Measurements from ENCODE around the gene BRMS1L.

BRMS1L gene

DNA sequence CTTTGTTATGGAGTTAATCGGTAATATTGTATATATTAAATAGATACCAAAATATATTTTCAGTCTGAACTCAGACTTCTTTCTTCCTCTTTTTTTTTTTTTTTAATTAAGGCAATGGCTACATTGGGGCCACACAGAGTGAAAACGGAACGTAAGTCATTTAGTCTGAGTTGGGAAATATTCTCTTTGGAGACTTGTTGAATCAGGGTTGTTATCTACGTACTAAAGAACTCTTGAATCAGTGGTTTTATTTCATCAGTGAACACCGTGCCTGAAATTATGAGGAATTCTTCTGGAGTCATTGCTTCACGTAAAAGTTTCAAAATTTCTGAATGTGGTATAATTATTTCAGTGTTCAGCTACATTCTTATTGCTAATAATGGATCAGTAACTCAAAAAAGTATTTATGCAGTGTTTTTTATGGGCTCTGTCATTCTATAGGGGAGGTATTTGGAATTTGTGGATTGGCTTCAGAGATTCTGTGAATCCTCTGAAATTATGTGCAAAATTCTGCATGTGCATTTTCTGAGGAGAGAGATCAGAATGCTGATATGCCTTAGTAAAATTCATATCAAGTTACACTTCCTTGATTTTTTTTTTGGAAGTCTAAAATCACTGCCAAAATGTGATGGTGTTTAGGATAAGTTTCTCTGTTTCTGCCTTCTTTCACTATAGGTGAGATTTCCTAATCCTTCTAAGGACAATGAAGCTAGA, 39.6 kb downstream of the BRMS1L start:
- DNase-seq (ENCODE audit: low read depth in 2 of 2): no peak

DNA sequence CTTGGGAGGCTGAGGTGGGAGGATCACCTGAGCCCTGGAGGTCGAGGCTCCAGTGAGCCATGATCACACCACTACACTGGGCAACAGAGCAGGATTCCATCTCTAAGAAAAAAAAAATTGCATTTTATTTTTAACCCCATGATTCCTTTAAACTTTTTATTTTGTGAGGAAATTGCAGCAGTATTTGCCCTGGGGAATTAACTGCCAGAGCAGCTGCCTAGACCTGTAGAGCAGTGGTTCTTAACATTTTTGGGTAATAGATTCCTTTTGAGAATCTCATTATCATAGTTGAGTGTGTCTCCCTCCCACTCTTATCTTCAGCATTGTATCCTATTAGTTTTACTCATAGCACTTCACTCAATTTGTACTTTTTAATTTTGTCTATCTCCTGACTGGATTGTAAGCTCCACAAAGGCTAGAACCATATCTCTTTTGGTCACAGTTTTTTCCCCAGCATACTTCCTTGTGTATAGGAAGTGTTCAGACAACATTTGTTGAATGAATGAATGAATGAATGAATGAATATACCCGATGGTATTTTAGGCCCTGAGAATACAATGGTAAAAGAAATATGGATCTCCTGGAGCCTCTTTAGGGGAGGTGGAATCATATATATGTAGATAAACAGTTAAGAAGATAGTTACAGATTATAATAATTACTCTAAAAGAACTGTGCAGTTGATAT, 40.6 kb downstream of the BRMS1L start:
- DNase-seq (ENCODE audit: low read depth in 2 of 2): no peak

DNA sequence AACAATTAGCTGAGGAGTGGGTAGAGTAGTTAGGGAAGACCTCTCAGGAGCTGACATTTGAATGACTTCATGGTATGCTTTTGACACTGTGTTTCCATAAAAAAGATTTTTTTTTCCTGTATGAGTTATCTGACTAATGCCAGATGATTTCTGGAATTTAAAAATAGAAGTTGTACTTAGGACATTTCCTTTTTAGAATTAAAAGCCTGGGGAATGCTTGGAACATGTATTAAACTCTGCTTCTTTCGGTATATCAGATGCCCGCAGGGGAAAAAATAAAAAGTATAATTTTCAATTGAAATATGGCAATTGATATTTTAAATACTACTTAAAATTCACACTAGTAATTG, 41.1 kb downstream of the BRMS1L start:
- no peak for DNase-seq (ENCODE audit: low read depth in 2 of 2)

DNA sequence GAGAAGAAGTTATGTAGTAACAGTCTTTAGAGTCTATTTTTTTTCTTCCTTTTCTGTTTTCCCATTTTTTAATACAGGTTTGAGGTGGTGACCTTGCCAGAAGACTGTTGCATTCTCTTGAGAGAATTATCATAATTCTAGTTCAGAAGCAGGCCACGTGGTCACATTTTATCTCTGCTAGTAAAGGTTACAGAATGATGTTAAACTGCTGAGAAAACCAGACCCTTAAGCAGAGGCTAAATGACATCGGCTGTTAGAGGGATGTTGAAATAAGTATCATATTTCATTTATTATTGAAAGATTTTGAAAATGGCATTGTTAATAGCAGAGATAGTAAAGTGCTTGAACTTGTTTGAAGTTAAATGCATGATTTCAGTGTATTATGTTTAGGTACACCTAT, 49.2 kb downstream of the BRMS1L start:
- no peak for DNase-seq (ENCODE audit: low read depth in 2 of 2)

DNA sequence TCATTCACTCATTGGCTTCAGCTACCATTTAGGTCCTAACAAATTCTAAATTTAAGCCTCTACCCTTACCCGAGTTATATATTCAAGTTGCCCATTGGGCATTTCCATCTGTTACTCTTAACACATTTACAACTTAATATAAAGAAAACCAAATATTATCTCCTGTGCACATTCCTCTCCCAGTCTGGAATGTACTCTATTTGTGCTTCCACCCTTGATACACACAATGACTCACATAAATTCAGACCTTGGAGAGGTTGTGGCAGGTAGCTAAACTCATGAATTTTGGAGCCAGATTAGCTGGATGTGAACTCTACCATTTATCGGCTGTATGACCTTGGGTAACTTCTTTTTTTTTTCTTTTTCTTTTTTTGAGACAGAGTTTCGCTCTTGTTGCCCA, 51.1 kb downstream of the BRMS1L start:
- no peak for DNase-seq (ENCODE audit: low read depth in 2 of 2)

DNA sequence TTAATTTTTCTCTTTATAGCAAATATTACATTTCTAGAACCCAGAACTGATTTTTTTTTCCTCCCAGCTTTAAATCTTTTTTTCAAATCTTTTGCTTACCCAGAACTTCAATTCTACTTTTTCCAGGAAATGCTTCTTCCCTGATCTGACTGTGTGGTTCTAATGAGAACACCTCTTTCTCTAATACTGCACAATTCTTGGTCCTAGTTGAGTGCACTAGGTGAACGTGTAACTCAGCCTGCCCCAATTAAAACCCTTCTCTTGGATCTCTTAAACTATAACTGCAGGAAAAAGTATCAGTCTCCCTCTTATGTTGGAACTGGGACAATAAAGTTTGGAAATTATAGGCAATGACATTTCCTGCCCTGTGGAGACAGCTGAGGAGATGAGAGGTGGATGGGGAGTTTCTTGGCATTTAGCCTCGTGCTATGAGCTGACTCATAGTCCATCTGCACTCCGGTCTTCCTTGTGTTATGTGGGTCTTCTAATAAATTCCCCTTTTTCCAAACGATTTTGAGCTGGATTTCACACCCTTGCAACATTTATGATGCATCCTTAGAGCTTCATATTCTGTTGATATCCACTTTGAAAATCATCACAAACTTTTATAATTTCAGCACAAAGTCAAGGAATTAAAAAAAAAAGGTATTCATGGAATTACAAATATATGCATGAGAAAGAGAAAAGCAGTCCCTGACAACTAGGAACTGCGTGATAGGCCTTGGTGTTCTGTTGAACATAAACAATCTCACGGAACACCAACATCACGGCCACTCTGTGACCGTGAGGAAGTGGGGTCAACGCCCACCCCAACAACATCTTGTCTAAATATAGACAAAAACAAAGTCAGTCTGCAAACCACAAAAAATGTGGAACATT, 52.4 kb downstream of the BRMS1L start:
- no peak for DNase-seq (ENCODE audit: low read depth in 2 of 2)

DNA sequence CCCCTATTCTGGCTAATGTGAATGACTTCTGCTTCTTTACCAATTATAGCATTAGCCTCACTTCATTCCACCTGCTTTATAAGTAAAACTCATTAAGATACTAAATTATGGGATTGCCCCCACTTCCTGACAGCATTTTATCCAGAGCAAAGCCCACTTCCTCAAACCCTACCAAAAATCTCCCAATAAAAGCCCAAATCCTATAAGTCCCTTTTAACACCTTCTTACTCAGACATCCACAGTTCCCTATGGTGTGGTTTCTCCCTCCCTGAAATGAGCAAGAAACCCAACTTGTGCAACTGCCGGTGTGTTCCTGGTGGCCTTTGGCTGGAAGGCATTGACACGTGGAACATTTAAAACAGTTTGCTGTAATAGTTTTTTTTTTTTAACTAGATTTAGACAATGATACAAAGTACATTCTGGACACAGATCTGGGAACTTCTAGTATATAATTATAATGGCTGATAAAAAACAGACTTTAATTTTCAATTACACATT, 53.1 kb downstream of the BRMS1L start:
- DNase-seq (ENCODE audit: low read depth in 2 of 2): no peak

DNA sequence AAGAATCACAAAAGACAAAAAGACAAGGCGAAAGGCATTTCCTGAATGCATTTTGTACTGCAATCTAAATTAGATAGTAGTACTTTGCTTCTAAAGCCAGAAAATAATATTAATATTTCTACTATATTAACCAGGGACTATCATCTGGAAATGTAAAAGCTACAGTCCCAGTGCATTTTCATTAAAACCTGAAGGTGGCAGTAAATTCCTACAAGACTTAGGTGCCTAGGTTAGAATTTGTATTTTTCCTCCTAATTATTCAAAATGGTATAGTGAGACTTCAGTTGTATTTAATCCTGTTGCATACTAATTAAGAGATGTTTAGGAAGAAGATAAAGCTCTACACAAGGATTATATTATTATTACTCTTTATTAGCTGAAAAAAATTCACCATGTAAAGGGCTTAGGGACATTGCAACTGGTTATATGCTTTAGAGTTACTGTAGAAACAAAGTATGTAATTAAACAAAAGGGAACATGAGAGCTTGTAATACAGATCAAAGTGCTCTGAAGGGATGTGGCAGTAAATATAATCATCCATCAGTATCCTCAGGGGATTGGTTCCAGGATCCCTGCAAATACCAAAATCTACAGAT, 53.6 kb downstream of the BRMS1L start:
- no peak for DNase-seq (ENCODE audit: low read depth in 2 of 2)

DNA sequence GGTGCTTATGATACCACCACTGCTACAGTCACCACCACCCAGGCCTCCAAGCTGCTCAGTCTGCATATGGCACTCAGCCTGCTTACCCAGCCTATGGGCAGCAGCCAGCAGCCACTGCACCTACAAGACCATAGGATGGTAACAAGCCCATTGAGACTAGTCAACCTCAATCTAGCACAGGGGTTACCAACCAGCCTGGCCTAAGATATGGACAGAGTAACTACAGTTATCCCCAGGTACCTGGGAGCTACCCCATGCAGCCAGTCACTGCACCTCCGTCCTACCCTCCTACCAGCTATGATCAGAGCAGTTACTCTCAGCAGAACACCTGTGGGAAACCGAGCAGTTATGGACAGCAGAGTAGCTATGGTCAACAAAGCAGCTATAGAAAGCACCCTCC, 55.1 kb downstream of the BRMS1L start:
- DNase-seq (ENCODE audit: low read depth in 2 of 2): no peak

DNA sequence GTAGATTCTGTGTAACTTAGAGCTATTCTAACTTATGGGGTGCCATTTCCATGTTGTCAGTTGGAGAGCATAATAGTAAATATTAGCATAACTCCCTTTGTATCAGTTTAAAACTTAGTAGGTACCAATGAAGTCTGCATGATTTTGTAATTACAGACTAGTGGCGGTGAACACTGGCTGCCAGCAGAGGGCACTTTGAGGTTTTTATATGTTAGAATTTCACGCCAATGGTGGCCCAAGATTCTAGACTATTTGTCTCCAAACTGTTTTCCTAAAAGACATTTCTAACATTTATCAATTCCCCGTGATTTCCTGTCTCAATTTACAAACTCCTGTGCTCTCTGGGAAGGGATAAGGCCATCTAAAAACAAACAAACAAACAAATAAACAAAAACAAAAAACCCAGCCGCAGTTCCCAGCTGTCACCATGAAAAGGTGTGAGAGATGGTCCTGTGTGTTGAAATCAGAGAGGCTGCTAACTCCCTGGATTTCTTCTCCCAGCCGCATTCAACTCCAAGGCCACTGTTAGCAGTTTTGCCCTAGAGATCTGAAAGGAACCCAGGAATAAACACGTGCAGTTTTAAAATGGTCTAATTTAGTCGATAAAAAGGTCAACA, 57.6 kb downstream of the BRMS1L start:
- DNase-seq (ENCODE audit: low read depth in 2 of 2): peak; percentile 1 to 11

DNA sequence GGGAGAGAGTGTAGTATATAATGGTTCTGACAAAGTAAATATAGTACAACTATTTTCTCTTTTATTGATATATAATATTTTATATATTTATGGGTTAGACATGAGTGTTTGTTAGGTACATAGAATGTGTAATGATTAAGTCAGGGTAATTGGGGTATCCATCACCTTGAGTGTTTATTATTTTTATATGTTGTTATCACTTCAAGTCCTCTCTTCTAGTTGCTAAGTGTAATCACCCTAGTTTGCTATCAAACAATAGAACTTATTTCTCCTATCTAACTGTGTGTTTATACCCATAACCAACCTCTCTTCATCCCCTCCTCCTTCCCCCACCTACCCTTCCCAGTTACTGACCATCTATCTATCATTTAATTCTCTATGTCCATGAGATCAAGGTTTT, 64.2 kb downstream of the BRMS1L start:
- no peak for DNase-seq (ENCODE audit: low read depth in 2 of 2)

DNA sequence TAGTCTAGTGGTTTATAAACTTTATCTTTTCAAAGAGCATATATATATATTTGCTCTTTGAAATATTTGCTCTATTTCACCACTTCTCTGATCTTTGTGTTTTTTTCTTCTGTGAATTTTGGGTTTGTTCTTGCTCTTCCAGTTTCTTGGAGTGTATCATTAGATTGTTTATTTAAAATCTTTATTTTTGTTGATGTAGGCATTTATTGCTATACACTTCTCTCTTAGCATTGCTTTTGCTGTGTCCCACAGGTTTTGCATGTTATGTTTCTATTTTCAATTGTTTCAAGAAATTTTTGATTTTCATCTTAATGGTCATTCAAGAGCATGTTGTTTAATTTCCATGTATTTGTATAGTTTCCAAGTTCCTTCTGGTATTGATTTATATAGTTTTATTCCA, 69.1 kb downstream of the BRMS1L start:
- no peak for DNase-seq (ENCODE audit: low read depth in 2 of 2)

DNA sequence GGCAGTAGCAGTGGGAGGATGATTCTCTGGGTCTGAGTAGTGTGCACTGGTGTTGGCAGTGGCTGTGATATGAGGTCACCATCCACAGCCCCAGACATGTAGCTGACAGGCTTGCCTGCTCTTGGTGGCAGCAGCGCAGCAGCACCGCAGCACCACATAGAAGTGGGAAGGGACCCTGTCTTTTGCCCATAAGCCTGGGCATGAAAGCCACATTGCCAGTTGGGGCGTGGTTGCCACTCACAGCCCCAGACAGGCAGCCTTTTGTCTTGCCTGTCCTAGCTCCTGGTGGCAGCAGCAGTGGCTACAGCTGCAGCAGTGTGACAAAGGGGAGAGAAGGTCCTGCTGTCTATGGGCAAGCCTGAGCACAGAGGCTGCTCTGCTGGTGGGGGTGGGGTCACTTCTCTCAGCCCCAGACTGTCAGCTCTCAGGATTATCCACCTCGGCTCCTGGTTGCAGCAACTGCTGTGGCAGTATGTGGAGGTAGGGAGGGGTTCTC, 71.5 kb downstream of the BRMS1L start:
- no peak for DNase-seq (ENCODE audit: low read depth in 2 of 2)

DNA sequence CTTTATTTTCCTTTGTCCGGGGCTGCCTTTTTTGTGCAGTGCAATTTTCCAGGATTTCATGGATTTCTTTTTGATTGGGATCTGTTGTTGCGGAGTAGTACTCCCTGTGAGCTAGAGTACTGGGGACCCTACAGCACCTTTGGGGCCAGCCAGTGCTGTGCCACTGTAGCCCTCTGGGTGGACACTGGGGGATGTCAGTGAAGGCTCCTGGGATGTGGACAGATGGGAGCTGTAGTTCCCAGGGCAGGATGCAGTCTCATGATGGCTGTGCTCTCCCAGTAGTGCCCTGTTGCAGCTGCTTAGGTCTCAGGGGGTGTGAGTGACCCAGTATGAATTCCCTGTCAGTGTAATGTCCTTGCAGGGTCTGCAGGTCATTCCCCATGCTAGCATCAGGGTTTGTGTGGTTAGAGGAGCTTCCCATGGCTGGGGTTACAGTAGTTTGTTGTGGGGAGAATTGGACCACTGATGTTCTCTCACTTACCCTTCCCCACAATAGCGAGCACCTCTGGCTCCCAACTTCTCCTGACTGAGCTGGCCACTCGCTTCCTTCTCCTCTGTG, 72.2 kb downstream of the BRMS1L start:
- no peak for DNase-seq (ENCODE audit: low read depth in 2 of 2)

DNA sequence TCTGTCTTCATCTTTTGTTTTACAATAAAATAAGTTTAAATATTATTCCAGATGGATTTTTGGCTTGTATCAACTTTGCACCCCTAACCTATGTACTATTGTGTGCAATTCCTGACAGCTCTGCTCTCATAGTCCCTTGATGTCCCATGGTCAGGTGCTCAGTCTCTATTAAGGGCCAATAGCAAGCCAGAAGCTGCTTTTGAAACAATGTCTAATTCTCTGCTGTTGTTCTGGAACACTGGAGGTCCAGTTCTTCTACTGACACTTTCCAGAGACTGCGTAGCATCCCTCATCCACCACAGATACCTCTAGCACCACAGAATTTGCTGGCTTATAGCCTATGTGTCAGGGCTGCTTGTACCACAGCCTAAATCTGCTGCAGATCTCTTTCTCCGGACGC, 74.6 kb downstream of the BRMS1L start:
- DNase-seq (ENCODE audit: low read depth in 2 of 2): no peak

DNA sequence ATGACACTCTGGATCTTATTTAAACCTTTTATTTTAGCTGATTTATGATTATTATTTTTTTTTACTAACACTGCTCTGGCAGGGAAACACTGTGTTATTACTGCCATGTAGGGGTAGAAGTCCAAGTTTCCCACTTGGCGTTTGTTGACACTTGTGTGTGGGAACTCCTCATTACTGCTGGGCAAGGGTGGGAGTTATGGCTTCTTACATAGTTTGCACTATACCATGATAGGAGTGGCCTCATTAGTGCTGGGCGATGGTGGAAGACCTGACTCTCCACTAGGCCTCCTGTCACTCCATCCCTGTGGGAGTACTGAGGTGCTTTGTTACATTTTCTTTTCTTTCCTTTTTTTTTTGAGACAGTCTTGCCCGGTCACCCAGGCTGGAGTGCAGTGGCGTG, 83.5 kb downstream of the BRMS1L start:
- no peak for DNase-seq (ENCODE audit: low read depth in 2 of 2)

DNA sequence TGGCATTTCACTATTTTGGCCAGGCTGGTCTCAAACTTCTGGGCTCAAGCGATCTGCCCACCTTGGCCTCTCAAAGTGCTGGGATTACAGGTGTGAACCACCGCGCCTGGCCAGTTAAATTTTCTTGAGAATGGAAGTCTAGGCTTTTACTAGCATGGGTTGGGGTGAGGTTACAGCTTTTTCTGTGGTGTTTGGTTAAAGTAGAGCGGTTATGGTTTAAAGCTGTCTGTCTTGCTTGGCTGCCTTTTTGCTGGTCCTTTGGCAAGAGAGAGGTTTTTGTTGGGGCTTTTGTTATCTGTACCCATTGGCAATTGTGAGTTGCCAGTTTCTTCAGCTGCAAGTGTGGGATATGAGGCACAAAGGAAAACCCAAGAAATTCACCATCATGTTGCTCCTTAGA, 84.1 kb downstream of the BRMS1L start:
- DNase-seq (ENCODE audit: low read depth in 2 of 2): no peak

DNA sequence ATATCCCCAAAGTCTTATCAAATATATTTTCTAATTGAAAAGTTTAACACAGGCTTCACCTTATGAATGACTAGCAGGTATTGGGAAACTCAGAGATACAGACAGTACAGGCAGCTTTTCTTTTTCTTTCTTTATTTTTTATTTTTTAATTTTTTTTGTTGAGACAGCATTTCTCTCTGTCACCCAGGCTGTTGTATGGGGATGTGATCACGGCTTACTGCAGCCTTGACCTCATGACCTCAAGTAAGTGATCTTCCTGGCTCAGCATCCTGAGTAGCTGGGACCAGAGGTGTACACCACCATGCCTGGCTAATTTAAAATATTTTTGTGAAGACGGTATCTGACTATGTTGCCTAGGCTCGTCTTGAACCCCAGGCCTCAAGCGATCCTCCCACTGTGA, 85.0 kb downstream of the BRMS1L start:
- DNase-seq (ENCODE audit: low read depth in 2 of 2): no peak

DNA sequence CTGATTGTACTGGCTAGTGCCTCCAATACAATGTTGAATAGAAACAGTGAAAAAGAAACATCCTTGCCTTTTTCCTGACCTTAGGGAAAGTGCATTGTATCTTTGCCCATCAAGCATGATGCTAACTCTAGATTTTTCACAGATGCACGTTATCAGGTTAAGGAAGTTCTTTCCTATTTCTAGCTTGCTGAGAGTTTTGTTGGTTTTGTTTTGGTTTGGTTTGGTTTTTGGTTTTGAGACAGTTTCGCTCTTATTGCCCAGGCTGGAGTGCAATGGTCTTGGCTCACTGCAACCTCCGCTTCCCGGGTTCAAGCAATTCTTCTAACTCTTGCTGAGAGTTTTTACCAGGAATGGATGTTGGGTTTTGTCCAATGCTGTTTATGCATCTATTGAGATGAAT, 89.0 kb downstream of the BRMS1L start:
- DNase-seq (ENCODE audit: low read depth in 2 of 2): no peak

DNA sequence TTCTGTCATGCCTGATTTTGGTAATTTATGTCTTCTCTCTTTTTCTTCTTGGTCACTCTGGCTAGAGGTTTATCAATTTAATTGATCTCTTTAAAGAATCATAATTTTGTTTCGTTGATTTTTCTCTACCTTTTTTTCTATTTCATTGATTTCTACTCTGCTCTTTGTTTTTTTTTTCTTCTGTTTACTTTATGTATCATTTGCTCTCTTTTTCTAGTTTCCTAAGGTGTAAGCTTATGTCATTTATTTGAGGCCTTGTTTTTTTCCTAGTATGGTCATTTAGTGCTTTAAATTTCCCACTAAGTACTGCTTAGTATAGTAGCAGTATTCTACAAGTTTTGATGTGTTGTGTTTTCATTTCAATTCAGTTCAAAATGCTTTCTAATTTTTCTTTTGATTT, 89.6 kb downstream of the BRMS1L start:
- no peak for DNase-seq (ENCODE audit: low read depth in 2 of 2)

All from activated CD4-positive, alpha-beta T cell treated with anti-CD3 and anti-CD28 coated beads for 24 hours (primary cell).